KMS-11 (cell line): ENCODE data around the gene SYNDIG1.

Experiments
- H2AFZ ChIP-seq: fragments of 200-600 bp; sonication (generic); 2 replicates; pipeline ENCODE4 v1.6.1; 2016; ENCODE audit warnings: antibody characterized with exemption, mixed run types, low read depth
- H3K27ac ChIP-seq: fragments of 200-600 bp; sonication (generic); 2 replicates; pipeline ENCODE4 v1.6.1; 2016; ENCODE audit warnings: mild to moderate bottlenecking, mixed run types
- H3K27me3 ChIP-seq: fragments of 200-600 bp; sonication (generic); 2 replicates; pipeline ENCODE4 v1.6.1; 2017; ENCODE audit warnings: mild to moderate bottlenecking, low read depth, mixed run types, moderate library complexity; ENCODE audit not compliant: insufficient read depth
- H3K36me3 ChIP-seq: fragments of 200-600 bp; sonication (generic); 2 replicates; pipeline ENCODE4 v1.6.1; 2017; ENCODE audit warnings: mild to moderate bottlenecking, mixed run types; ENCODE audit not compliant: insufficient read depth
- H3K4me1 ChIP-seq: fragments of 200-600 bp; sonication (generic); 2 replicates; pipeline ENCODE4 v1.6.1; 2016; ENCODE audit warnings: mild to moderate bottlenecking, low read depth, mixed run types; ENCODE audit not compliant: poor library complexity, severe bottlenecking
- H3K4me2 ChIP-seq: fragments of 200-600 bp; sonication (generic); 2 replicates; pipeline ENCODE4 v1.7.0; 2016; ENCODE audit warnings: mild to moderate bottlenecking, mixed run types
- H3K4me3 ChIP-seq: fragments of 200-600 bp; sonication (generic); IDR thresholded peaks from 2 replicates; pipeline ENCODE4 v1.6.1; 2017; ENCODE audit warnings: low read depth, low read length, mixed read lengths; ENCODE audit not compliant: insufficient read depth
- H3K79me2 ChIP-seq: fragments of 200-600 bp; sonication (generic); 2 replicates; pipeline ENCODE4 v1.6.1; 2016; ENCODE audit warnings: low read depth, mixed run types; ENCODE audit not compliant: insufficient read depth
- H3K9ac ChIP-seq: fragments of 200-600 bp; sonication (generic); 2 replicates; pipeline ENCODE4 v1.6.1; 2016; ENCODE audit warnings: mild to moderate bottlenecking, mixed run types
- H4K20me1 ChIP-seq: fragments of 200-600 bp; sonication (generic); 2 replicates; pipeline ENCODE4 v1.6.1; 2016; ENCODE audit warnings: mild to moderate bottlenecking, mixed run types; ENCODE audit not compliant: insufficient read depth
- CTCF ChIP-seq: fragments of 200-600 bp; sonication (generic); conservative IDR thresholded peaks from 2 replicates; pipeline ENCODE4 v1.6.1; 2017; ENCODE audit warnings: low read depth, mild to moderate bottlenecking, antibody characterized with exemption, low read length, moderate library complexity, mixed read lengths

The SYNDIG1 gene

DNA sequence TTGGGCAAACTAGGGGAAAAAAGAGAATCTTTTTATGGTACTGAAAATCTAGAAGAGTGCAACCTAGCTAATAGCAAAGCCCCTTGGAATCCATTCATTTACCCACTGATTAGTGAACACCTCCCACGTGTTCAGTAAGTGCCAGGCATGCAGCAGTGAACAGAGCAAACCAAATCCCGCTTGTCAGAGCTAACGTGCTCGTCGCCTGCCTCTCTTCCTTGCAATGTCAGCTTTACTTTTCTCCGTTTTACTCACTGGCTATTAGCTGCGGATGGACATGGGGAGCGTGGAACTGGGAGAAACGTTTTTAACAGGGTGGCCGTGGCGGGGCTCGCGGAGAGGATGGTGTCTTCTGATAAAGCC, 120.4 kb downstream of the SYNDIG1 start:
- H3K9ac ChIP-seq = no peak overlapping the region
- H3K36me3 ChIP-seq = no peaks in the 10 kb centered on the region
- no peaks in the 10 kb centered on the region for H3K4me1 ChIP-seq
- no peaks in the 10 kb centered on the region for H3K79me2 ChIP-seq
- no peak overlapping the region for H2AFZ ChIP-seq
- TF ChIP-seq CTCF = no peak
- no peaks in the 10 kb centered on the region for H4K20me1 ChIP-seq
- H3K27me3 ChIP-seq = no peaks in the 10 kb centered on the region
- H3K4me3 ChIP-seq = no peak overlapping the region
- H3K4me2 ChIP-seq = no peak overlapping the region
- no peak overlapping the region for H3K27ac ChIP-seq

- Histone ChIP-seq H3K27ac (no peak overlapping the region), H2AFZ (no peak overlapping the region), H3K36me3 (no peaks in the 10 kb centered on the region), H3K27me3 (no peaks in the 10 kb centered on the region), H3K9ac (no peak overlapping the region), H3K4me3 (no peak overlapping the region), H3K79me2 (no peaks in the 10 kb centered on the region), H4K20me1 (no peaks in the 10 kb centered on the region), H3K4me2 (no peak overlapping the region), H3K4me1 (no peaks in the 10 kb centered on the region)
- no peak for TF ChIP-seq CTCF
Measured at GRCh38 chr20:24590178-24590982, 121.0 kb downstream of the SYNDIG1 start.

DNA sequence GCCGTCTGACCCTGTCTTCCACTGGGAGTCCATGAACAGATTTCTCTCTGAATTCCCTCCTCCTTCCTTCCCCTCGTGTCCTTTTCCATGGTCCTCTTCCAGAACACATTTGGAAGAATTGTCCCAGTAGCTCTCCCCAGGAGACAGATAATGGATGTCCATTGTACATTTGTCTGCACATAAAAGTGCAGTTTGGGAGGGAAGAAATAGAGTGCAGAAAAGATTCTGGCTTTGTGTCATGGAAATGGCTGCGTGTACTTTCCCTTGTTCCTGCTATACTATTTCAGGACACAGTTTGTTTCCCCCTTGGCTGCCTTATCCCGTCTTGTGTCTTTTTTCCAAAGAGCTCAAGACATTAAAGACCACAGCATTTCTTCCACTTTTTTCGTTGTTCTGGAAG, 127.6 kb downstream of the SYNDIG1 start:
- Histone ChIP-seq H3K36me3 (no peaks in the 10 kb centered on the region), H3K79me2 (no peaks in the 10 kb centered on the region), H4K20me1 (no peaks in the 10 kb centered on the region), H3K27ac (no peak overlapping the region), H3K4me3 (no peak overlapping the region), H3K27me3 (no peaks in the 10 kb centered on the region), H3K4me2 (no peak overlapping the region), H3K9ac (no peak overlapping the region), H2AFZ (no peak overlapping the region), H3K4me1 (no peaks in the 10 kb centered on the region)
- TF ChIP-seq CTCF = no peak

DNA sequence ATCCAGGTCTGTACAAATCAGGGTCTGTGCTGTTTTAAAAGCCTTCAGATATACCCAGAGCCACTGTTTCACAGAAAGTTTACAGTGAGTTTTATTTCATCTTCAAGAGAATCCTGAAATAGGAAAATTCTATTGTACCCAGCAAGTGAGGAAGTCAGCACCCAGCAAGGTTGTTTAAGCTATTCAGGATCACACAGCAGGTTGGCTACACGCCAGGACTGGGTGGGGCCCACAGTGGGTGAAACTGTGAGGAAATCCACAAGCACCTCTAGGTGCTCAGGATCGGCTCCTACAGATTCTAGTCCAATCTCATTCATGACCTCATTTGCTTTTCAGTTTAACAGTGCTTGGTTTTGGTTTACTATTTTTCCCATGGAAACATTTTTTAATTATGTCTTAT, 128.9 kb downstream of the SYNDIG1 start:
- Histone ChIP-seq H3K36me3 (no peaks in the 10 kb centered on the region), H3K4me3 (no peak overlapping the region), H2AFZ (no peak overlapping the region), H3K79me2 (no peaks in the 10 kb centered on the region), H3K27ac (no peak overlapping the region), H4K20me1 (no peaks in the 10 kb centered on the region), H3K4me1 (no peaks in the 10 kb centered on the region), H3K9ac (no peak overlapping the region), H3K27me3 (no peaks in the 10 kb centered on the region), H3K4me2 (no peak overlapping the region)
- no peak for TF ChIP-seq CTCF
